Cerebellar nuclear complex (tissue), 1 donor: Measurements from ENCODE around the gene VAV3.

Source experiments
- DNase-seq, 2 experiments: peaks; one replicate each; lab custom pipeline; 2025; lab: John Stamatoyannopoulos, UW

The VAV3 gene

GRCh38 chr1:107936498-107937481 is 28.2 kb downstream of the VAV3 start:
- no peak for DNase-seq

DNA sequence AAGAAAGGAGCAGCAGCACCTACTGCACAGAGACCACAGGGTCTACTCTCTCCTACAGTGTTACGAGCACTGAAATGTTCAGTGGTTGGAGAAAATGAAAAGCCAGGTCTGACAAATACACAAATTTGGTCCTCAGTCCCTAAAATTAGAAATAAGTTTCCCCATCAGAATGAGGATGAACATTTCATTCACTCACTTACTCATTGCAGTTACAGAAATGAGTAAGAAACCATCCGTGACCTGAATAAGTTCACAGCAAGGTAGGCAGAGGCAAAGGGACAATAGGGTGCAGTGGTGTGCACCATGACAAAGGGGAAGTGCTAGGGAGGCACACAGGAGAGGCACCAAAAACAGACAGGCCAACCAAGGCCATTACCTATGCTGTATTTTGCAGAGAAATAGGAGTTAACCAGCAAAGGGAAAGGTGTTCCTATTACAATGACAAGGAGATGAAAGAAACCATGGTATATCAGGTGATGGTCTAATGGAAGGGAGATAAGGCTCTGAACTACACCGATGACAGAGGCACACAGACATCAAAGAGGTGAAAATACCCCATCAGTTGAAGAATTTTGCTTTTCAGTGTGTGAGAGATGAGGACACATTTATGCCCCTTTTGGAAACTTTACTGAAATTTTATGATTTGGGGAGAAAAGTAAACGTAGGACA is 29.4 kb downstream of the VAV3 start:
- no peak for DNase-seq

DNA sequence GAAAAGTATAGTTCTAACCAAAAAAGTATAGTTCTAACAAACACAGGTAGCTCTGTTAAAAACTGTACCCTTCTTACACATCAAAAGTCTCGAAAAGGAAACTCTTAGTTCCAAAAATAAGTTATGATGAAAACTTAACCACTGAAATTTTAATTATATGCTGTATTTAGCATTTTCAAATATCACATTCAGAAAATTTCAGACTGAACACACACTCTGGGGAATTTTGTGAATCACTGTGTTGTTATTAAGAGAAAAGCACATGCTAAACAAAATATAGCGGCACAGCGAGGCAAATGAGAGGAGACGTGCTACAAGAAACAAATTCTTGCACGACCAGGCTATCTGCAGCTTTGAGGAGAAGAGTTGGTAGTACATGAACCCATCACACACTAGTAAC is 30.4 kb downstream of the VAV3 start:
- DNase-seq: no peak

- DNase-seq: no peak
Observed at GRCh38 chr1:107933736-107934135, 31.2 kb downstream of the VAV3 start.

DNA sequence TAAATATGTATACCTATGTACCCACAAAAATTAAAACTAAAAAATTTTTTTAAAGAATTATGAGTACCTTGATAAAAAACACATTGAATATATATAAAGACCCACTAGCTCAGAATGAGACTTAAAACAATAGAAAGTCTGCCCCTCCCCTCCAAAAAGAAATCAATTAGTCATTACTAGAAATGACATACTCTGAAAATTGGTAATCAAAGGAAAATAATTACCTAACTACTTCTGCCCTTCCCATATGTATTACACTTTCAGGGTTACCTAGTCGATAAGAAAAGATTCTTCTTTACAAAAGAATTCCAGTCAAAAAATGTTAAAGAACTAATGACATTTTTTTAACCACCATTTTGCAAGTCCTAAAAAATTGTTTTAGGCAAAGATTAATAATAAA is 34.7 kb downstream of the VAV3 start:
- DNase-seq: no peak

- no peak for DNase-seq
Observed at GRCh38 chr1:107927820-107928219, 37.2 kb downstream of the VAV3 start.

DNA sequence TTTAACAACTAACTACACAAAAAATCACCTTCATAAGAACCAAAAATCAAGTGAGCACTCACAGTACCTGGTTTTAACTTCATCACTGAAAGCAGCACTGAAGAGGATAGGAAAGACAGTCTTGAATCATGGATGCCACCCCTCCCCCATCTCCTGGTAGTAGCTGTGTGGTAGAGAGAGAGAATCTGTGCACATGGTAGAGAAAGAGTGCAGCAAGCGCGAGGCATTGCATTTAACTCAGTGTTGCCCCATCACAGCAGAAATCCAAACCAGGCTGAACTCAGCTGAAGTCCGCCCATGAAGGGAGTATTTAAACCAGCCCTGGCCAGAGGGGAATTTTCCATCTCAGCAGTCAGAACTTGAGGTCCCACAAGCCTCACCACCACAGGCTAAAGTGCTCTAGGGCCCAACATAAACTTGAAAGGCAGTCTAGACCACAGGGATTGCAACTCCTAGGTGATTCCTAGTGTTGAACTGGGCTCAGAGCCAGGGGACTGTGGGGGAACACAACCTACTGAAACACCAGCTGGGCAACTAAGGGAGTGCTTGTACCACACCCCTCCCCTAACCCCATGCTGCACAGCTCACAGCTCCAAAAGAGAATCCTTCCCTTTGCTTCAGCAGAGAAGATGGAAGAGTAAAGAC is 38.4 kb downstream of the VAV3 start:
- DNase-seq: no peak

- DNase-seq: no peak
Observed at GRCh38 chr1:107925565-107925964, 39.4 kb downstream of the VAV3 start.

DNA sequence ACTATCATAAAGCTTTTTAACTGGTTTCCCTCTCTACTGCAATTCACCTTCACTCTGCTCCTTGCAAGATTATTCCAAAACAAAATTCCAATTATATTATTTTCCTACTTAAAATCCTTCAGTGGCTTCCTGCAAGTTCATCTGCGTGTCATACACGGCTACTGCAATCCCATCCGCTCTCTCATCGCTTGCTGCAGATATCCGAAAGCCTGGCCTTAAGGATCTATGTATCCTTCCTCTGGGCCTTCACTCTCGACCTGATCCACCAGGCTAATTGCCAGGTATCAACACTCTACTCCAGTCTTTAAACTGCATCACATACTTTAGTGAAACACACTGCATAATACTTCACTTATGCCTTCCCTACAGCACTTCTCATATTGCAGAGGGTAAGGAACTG is 44.0 kb downstream of the VAV3 start:
- no peak for DNase-seq

DNA sequence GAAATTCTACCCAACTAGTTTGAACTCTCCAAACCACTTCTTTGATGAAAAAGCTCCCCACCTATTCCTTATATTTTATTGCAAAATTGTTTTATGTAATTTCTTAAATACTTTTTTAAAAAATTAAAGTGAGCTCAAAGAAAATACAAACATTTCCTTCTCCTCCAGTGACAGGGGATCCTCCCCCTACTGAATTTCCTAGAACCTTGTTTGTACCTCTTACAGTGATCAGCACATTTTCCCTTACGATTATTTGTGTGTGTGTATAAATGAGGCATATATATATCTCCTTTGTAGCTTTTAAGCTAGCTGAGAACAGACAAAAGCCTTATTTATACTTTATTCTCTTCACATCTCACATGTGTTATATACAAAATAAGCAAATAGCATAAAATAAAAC is 44.4 kb downstream of the VAV3 start:
- no peak for DNase-seq

GRCh38 chr1:107919953-107920352 is 45.0 kb downstream of the VAV3 start:
- DNase-seq: no peak

DNA sequence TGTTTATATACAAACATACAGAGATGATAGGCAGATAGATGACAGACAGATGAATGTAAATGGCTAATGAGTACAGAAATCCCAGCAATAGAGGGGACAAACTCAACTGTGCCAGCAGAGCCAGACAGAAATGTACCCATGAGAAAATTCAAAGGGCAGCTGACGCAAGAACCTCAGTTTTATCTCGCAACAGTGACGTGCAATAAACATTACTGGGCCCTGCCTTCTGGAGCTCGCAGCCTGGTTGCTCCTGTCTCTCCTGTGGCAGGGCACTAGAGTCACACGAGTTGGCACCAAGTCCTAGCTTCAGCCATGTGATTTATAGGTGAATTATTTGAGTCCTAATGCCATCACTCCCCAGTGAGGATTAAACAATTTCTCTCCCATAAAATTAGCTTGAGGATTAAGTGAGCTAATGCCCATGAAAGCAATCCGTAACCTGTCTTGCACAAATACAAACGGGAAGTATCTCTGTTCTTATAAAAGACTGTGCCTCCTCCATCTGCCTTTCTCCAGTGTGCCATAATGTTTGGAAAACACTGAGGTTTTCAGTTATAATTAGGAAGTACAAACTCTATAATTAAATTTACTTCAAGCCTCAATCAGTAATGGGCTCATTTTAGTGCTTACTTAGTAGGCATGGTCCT is 50.7 kb downstream of the VAV3 start:
- DNase-seq: no peak

GRCh38 chr1:107912656-107913055 is 52.3 kb downstream of the VAV3 start:
- DNase-seq: no peak

DNA sequence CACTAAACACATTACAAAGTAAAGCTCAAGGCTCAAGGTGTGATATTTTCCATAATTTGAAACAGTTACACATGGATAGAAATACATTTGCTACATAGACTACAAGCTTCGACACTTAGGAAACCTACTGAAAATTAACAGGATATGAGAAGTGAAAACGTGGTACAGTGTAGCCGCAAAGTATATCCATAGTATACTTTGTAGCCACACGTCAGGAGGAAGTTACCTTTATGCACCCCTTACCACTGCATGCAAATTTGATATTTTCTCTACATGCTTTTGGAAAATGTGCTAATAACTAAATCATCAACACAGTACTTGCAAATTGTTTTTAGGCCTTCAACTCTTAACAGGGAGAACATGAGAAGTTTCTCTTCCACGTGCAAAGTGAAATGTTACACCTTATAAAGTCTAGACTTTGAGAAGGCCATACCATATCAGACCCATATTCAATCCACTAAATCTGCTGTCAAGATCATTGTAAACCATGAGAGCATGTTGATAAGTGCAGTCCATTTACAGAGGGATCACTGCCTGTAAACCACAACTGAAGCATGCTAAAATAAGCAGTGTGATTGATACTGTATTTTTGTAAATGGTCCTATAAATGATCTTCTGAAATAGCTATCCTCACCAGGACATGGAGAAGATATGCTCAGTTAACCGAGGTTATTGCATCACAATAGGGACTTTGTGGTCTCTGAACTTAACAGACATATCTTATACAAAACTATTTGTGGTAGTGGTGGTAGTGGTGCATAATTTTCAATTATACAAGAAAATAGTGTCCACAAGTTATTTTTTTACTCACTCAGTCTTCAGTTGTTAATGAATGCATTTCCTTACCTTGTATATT is 64.7 kb downstream of the VAV3 start:
- DNase-seq: no peak

- no peak for DNase-seq
Observed at GRCh38 chr1:107899655-107900054, 65.3 kb downstream of the VAV3 start.

DNA sequence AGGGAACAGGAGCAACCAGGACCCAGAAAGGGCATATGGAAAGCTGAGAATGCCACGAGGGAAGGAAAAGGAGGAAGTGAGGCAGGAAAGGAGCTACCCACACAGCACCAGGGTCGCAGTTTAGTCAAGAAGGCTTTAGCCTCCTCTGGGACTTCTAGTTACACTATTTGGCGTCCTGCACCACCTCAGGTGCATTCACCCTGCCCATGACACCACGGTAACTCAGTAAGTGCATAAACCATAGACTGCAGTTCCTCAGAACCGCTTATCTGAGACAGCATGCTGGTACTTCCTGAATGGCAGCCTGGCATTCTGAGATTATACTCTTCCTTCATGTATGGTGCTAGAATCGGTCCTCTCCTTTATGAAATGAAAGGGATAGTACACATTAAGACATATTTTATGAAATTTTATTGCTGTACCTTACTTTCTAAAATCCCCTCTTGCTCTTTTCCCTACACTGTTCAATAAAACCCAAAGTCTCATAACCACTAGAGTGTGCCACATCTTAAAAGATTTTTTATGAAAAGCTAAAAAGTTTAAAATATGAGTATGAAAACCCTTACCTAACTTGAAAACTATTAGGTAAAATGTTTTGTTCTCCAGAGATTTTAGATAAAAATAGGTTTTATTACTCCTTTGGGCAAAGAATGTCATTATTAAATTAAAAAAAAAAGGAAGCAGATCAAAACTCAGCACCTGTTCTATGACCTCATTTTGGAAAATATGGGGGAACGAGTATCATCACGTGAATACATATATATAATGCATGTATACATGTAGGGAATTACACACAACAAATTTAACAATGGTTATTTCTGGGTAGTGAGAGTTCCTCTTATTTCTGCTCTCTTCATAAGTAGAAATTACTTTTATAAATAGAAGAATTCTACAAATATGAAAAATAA is 67.3 kb downstream of the VAV3 start:
- DNase-seq: no peak

GRCh38 chr1:107896936-107897335 is 68.0 kb downstream of the VAV3 start:
- DNase-seq: no peak

- DNase-seq: no peak
Observed at GRCh38 chr1:107896401-107896800, 68.6 kb downstream of the VAV3 start.

GRCh38 chr1:107895403-107896191 is 69.4 kb downstream of the VAV3 start:
- no peak for DNase-seq
